K562 (cell line): ENCODE data around the gene JPH3. TPM values are rescaled to one million over a fixed set of nuclear protein-coding genes. Genes with fewer than 3 reads are reported as not detected.

Experiments
- ATAC-seq: fragments of 200-7000 bp; cut with Tn5 transposase; 3 replicates; pipeline ENCODE4 v1.9.1; 2020; ENCODE audit warnings: moderate library complexity
- BruUV-seq: library from RNA; stranded (reverse); fragments of 400-500 nt; replicated peaks from 2 replicates; lab custom pipeline; 2021; lab: Mats Ljungman, UMichigan
- CTCF ChIA-PET: fragments of 300-600 bp; formaldehyde crosslinking; extraction: SDS; loops from one replicate; lab custom pipeline; 2021; ENCODE audit warnings: low intra/inter-chr PET ratio; lab: Yijun Ruan, JAX
- POLR2A ChIA-PET: fragments of 300-600, 350-650 bp; sonication (Branson Sonifier 250); formaldehyde crosslinking; extraction: SDS; loops from one replicate; lab custom pipeline; 2021; ENCODE audit warnings: antibody characterized with exemption, inconsistent platforms; lab: Yijun Ruan, JAX
- DNase-seq, 4 experiments: peaks; one replicate each; pipeline versions ENCODE4 v3.0.0 to v3.0.0-alpha.2; 2011 to 2018; ENCODE audit warnings: low spot score in 3 of 4, mixed read lengths in 3 of 4; ENCODE audit errors: extremely low read depth in 1 of 4
- FAIRE-seq: peaks from 2 replicates; lab custom pipeline; 2011; peaks lifted over from hg19 to GRCh38; lab: Jason Lieb, UNC
- H2AFZ ChIP-seq: 2 replicates; pipeline ENCODE4 v1.6.0; 2011; ENCODE audit warnings: low read depth, low read length, control low read depth, inconsistent platforms
- H3K27ac ChIP-seq: fragments of 200-600 bp; 3 replicates; pipeline ENCODE4 v1.8.0; 2011; ENCODE audit warnings: low read depth, mild to moderate bottlenecking, control low read depth, inconsistent platforms, low read length, moderate library complexity, mixed read lengths; ENCODE audit errors: extremely low read depth
- H3K27me3 ChIP-seq, 2 experiments: fragments of 300-600 bp in 1 of 2; 2 replicates in 1 of 2; 3 replicates in 1 of 2; pipeline versions ENCODE4 v1.6.0 to v1.8.0; 2011; ENCODE audit warnings: inconsistent platforms in 2 of 2, low read length in 2 of 2, mild to moderate bottlenecking in 1 of 2, mixed read lengths in 1 of 2, moderate library complexity in 1 of 2; ENCODE audit not compliant: control insufficient read depth in 2 of 2, insufficient read depth in 2 of 2
- H3K36me3 ChIP-seq: fragments of 300-600 bp; 3 replicates; pipeline ENCODE4 v1.8.0; 2011; ENCODE audit warnings: mild to moderate bottlenecking, low read length, inconsistent platforms; ENCODE audit not compliant: control insufficient read depth, insufficient read depth
- H3K4me1 ChIP-seq, 2 experiments: fragments of 200-600 bp in 1 of 2; replicated peaks in 1 of 2; 2 replicates in 1 of 2; 3 replicates in 1 of 2; pipeline versions ENCODE4 v1.5.1 to v1.8.0; 2011; ENCODE audit warnings: inconsistent platforms in 2 of 2, low read length in 2 of 2, mild to moderate bottlenecking in 1 of 2, mixed read lengths in 1 of 2, moderate library complexity in 1 of 2; ENCODE audit not compliant: control insufficient read depth in 2 of 2, insufficient read depth in 2 of 2
- H3K4me2 ChIP-seq: 2 replicates; pipeline ENCODE4 v1.6.1; 2011; ENCODE audit warnings: low read length, control low read depth, inconsistent platforms, mixed read lengths; ENCODE audit not compliant: insufficient read depth
- H3K4me3 ChIP-seq: fragments of 200-600 bp; sonication (generic), shearing (Covaris generic); 2 replicates; pipeline ENCODE4 v1.5.1; 2016; ENCODE audit warnings: control low read depth, inconsistent platforms
- H3K79me2 ChIP-seq: fragments of 200-600 bp; 3 replicates; pipeline ENCODE4 v1.8.0; 2011; ENCODE audit warnings: low read length, inconsistent platforms; ENCODE audit not compliant: control insufficient read depth, insufficient read depth
- H3K9ac ChIP-seq, 2 experiments: 2 replicates each; pipeline versions ENCODE4 v1.6.0 to v1.6.1; 2011; ENCODE audit warnings: low read depth in 2 of 2, low read length in 2 of 2, control low read depth in 1 of 2, inconsistent platforms in 1 of 2, mild to moderate bottlenecking in 1 of 2, mixed read lengths in 1 of 2; ENCODE audit not compliant: insufficient read depth in 1 of 2
- H3K9me1 ChIP-seq: one replicate; pipeline ENCODE4 v1.6.0; 2011; ENCODE audit warnings: inconsistent platforms, mild to moderate bottlenecking, low read length, moderate library complexity; ENCODE audit not compliant: control insufficient read depth, insufficient read depth
- H3K9me3 ChIP-seq: replicated peaks from 2 replicates; pipeline ENCODE4 v1.5.1; 2011; ENCODE audit warnings: low read depth, low read length, inconsistent platforms; ENCODE audit not compliant: control insufficient read depth, insufficient read depth
- H4K20me1 ChIP-seq: replicated peaks from 2 replicates; pipeline ENCODE4 v1.6.1; 2011; ENCODE audit warnings: low read length, inconsistent platforms, mixed read lengths; ENCODE audit not compliant: control insufficient read depth, insufficient read depth
- NR2F6 ChIP-seq: fragments of 450-650 bp; formaldehyde crosslinking; IDR thresholded peaks from 2 replicates; pipeline ENCODE4 v1.4.0; 2020; ENCODE audit warnings: mild to moderate bottlenecking
- USF1 ChIP-seq: sonication (generic); formaldehyde crosslinking; IDR thresholded peaks from 2 replicates; pipeline ENCODE4 v1.9.0; 2022; ENCODE audit warnings: mild to moderate bottlenecking, missing genetic modification reagents
- ZFP36 ChIP-seq: fragments of 150-350 bp; IDR thresholded peaks from 2 replicates; pipeline ENCODE4 v1.6.1; 2018; ENCODE audit warnings: low read length, low read depth; ENCODE audit not compliant: partially characterized antibody
- ZNF263 ChIP-seq: sonication (generic); formaldehyde crosslinking; IDR thresholded peaks from 2 replicates; pipeline ENCODE4 v1.8.0; 2022; ENCODE audit warnings: mild to moderate bottlenecking, missing genetic modification reagents, borderline replicate concordance
- WGBS: fragments of 100-300 bp; shearing (Covaris generic); methylation state at CpG from one replicate; pipeline ENCODE4 v1.1.6; 2016; ENCODE audit warnings: low coverage, mixed read lengths; ENCODE audit not compliant: insufficient coverage; ENCODE audit errors: missing lambda C conversion rate; 5-methylcytosine and 5-hydroxymethylcytosine counted together
- in situ Hi-C: fragments of 300-500 bp; cut with MboI; formaldehyde crosslinking; loops from 4 replicates; pipeline ENCODE4 v1.15.0; 2018; ENCODE audit warnings: inconsistent platforms, mixed read lengths
- intact Hi-C: fragments of 100-400 bp; cut with micrococcal nuclease; formaldehyde crosslinking; loops from 2 replicates; pipeline ENCODE4 v1.14.2; 2022
- polyA plus RNA-seq, 8 experiments: library from polyadenylated mRNA; depleted of rRNA in 4 of 8; stranded (reverse) in 5 of 8; unstranded in 3 of 8; fragments of >200 nt; fragmentation: Nextera tagmentation in 2 of 8; fragmentation: Illumina TruSeq in 1 of 8; extraction: Ambion mirVana in 2 of 8; extraction: Trizol in 1 of 8; gene quantifications; 2 replicates each; pipeline versions ENCODE4 v1.2.1 to v1.2.3, GENCODE V29; 2011 to 2014; ENCODE audit warnings: inconsistent platforms in 1 of 8, missing spikeins in 1 of 8
- total RNA-seq, 7 experiments: library from RNA; depleted of rRNA in 6 of 7; stranded (reverse); fragments of >200 nt in 6 of 7; fragmentation: Illumina TruSeq in 2 of 7; extraction: Trizol in 2 of 7; gene quantifications; 2 replicates each; pipeline versions ENCODE4 v1.2.1 to v1.2.3, GENCODE V29; 2011 to 2021; ENCODE audit warnings: low replicate concordance in 1 of 7

JPH3 gene
- total and polyA plus RNA-seq, 9 of the 15 experiments (the other 6 are each of a cell fraction or from before 2014, with no cell fraction given), result 0.01 TPM; not detected in 8

- Histone ChIP-seq H3K36me3 (peaks cover 55% of the 10 kb centered on the region), H3K4me3 (no peak overlapping the region), H3K4me1 (peaks cover 0 to 7% of the 10 kb centered on the region in 2 experiments; a peak in 1 of 5 replicates), H3K9me1 (peaks cover under 1% of the 10 kb centered on the region), H3K9ac (no peak overlapping the region), H4K20me1 (0 out of 2 replicates have a peak, but pooled peaks cover 2% of the 10 kb centered on the region), H3K27me3 (no peaks in the 10 kb centered on the region), H3K79me2 (peaks cover 6% of the 10 kb centered on the region; the same call in 2 of the 3 replicates), H3K4me2 (no peak overlapping the region), H3K9me3 (no peaks in the 10 kb centered on the region), H2AFZ (no peak overlapping the region)
- DNase-seq (no peak), ATAC-seq (no peak), FAIRE-seq (no peak)
- CTCF ChIA-PET, result no interaction called here
- 88% methylated on average over 16 of the region's 17 CpGs for WGBS
- intact Hi-C loops, result no loop called here
- in situ Hi-C loops, result no loop called here
- POLR2A ChIA-PET, result no interaction called here
- no TSS peak for BruUV-seq
- 0 out of 2 replicates have a peak, but pooled peaks have one; percentile 28 for TF ChIP-seq USF1 (CRISPR knock-in tag)
- no peak for TF ChIP-seq NR2F6 (CRISPR knock-in tag)
- TF ChIP-seq, all 486 proteins: peak for 1
- no peak overlapping the region for H3K27ac ChIP-seq
Measured at GRCh38 chr16:87729266-87729954, 127.1 kb downstream of the JPH3 start.

GRCh38 chr16:87731607-87732006 is 129.3 kb downstream of the JPH3 start:
- no peaks in the 10 kb centered on the region for H3K27me3 ChIP-seq
- no peak overlapping the region for H3K4me2 ChIP-seq
- intact Hi-C loops, result no loop called here
- no peaks in the 10 kb centered on the region for H3K9me3 ChIP-seq
- H3K4me3 ChIP-seq, result no peak overlapping the region
- WGBS, result 97% methylated on average over 13 of the region's 13 CpGs
- ATAC-seq (no peak), FAIRE-seq (no peak)
- H2AFZ ChIP-seq, result no peak overlapping the region
- TF ChIP-seq ZNF263 (peak; percentile 57; the same call in 1 of the 2 replicates), ZFP36 (no peak)
- TF ChIP-seq, all 486 proteins: peak for 1
- no peak overlapping the region for H3K27ac ChIP-seq
- CTCF ChIA-PET, result no interaction called here
- no peak overlapping the region for H3K9ac ChIP-seq
- DNase-seq, result no peak
- POLR2A ChIA-PET, result interaction anchor here (0.6 to 1.0 kb wide), 2 partner anchors 10 to 281 kb away, joined by 3 read pairs; no protein-coding TSS in a partner anchor
- H3K4me1 ChIP-seq, result peaks cover 0 to 12% of the 10 kb centered on the region in 2 experiments; a peak in 2 of 5 replicates
- BruUV-seq, result no TSS peak
- 0 out of 2 replicates have a peak, but pooled peaks cover 3% of the 10 kb centered on the region for H4K20me1 ChIP-seq
- H3K9me1 ChIP-seq, result peaks cover 2% of the 10 kb centered on the region
- in situ Hi-C loops, result no loop called here
- 0 out of 3 replicates have a peak, but pooled peaks cover 2% of the 10 kb centered on the region for H3K79me2 ChIP-seq
- peaks cover 62% of the 10 kb centered on the region for H3K36me3 ChIP-seq
